Keratinocyte (primary cell): Measurements from ENCODE around the gene CRYBB1. TPM values are rescaled to one million over a fixed set of nuclear protein-coding genes. Genes with fewer than 3 reads are reported as not detected.

Experiments used
- DNase-seq: peaks from one replicate; pipeline ENCODE4 v3.0.0-alpha.2; 2011; ENCODE audit warnings: low read depth, missing footprints, low spot score
- FAIRE-seq: peaks from 2 replicates; lab custom pipeline; 2011; peaks lifted over from hg19 to GRCh38; lab: Jason Lieb, UNC
- H2AFZ ChIP-seq: 2 replicates; pipeline ENCODE4 v1.6.0; 2012; ENCODE audit warnings: low read length, control low read depth, inconsistent platforms; ENCODE audit not compliant: control insufficient read depth
- H3K27ac ChIP-seq: 2 replicates; pipeline ENCODE4 v1.5.1; 2011; ENCODE audit warnings: low read length; ENCODE audit not compliant: control insufficient read depth, insufficient read depth
- H3K27me3 ChIP-seq: 3 replicates; pipeline ENCODE4 v1.6.0; 2011; ENCODE audit warnings: low read length; ENCODE audit not compliant: control insufficient read depth, insufficient read depth; ENCODE audit errors: extremely low read depth
- H3K36me3 ChIP-seq, 2 experiments: 2 replicates in 1 of 2; 3 replicates in 1 of 2; pipeline ENCODE4 v1.5.1; 2011; ENCODE audit warnings: low read length in 2 of 2, mild to moderate bottlenecking in 1 of 2; ENCODE audit not compliant: control insufficient read depth in 2 of 2, insufficient read depth in 2 of 2; ENCODE audit errors: extremely low read depth in 1 of 2
- H3K4me1 ChIP-seq: 3 replicates; pipeline ENCODE4 v1.5.1; 2011; ENCODE audit warnings: low read length; ENCODE audit not compliant: control insufficient read depth, insufficient read depth; ENCODE audit errors: extremely low read depth
- H3K4me2 ChIP-seq: 3 replicates; pipeline ENCODE4 v1.6.0; 2011; ENCODE audit warnings: low read depth, low read length; ENCODE audit not compliant: control insufficient read depth, insufficient read depth; ENCODE audit errors: extremely low read depth
- H3K4me3 ChIP-seq, 3 experiments: fragments of 200-600 bp in 1 of 3; sonication (generic) in 1 of 3; 2 replicates in 2 of 3; 3 replicates in 1 of 3; pipeline ENCODE4 v1.5.1; 2011 to 2016; ENCODE audit warnings: low read length in 3 of 3, mild to moderate bottlenecking in 3 of 3, control low read depth in 2 of 3, inconsistent platforms in 1 of 3, low read depth in 1 of 3, mixed read lengths in 1 of 3, mixed run types in 1 of 3, moderate library complexity in 1 of 3; ENCODE audit not compliant: control insufficient read depth in 2 of 3, insufficient read depth in 2 of 3; ENCODE audit errors: extremely low read depth in 1 of 3
- H3K79me2 ChIP-seq: 2 replicates; pipeline ENCODE4 v1.6.0; 2012; ENCODE audit warnings: low read length; ENCODE audit not compliant: control insufficient read depth, insufficient read depth
- H3K9ac ChIP-seq: 3 replicates; pipeline ENCODE4 v1.6.0; 2011; ENCODE audit warnings: low read length; ENCODE audit not compliant: control insufficient read depth, insufficient read depth; ENCODE audit errors: extremely low read depth
- H3K9me1 ChIP-seq: 3 replicates; pipeline ENCODE4 v1.6.0; 2011; ENCODE audit warnings: low read length; ENCODE audit not compliant: control insufficient read depth, insufficient read depth; ENCODE audit errors: extremely low read depth
- H3K9me3 ChIP-seq: 2 replicates; pipeline ENCODE4 v1.5.1; 2012; ENCODE audit warnings: low read depth, low read length; ENCODE audit not compliant: control insufficient read depth
- H4K20me1 ChIP-seq: 3 replicates; pipeline ENCODE4 v1.6.0; 2011; ENCODE audit warnings: low read length; ENCODE audit not compliant: control insufficient read depth, insufficient read depth; ENCODE audit errors: extremely low read depth
- EZH2 ChIP-seq: IDR thresholded peaks from one replicate; pipeline ENCODE4 v1.6.1; 2012; ENCODE audit warnings: inconsistent platforms, mild to moderate bottlenecking, low read length, moderate library complexity
- dilution Hi-C: fragments of 300-500 bp; cut with MboI; formaldehyde crosslinking; loops from one replicate; pipeline ENCODE4 v1.7.0; 2020; ENCODE audit warnings: low sequenced_read_pairs; ENCODE audit not compliant: extremely low pct_ligation_motif_present
- polyA plus RNA-seq, 5 experiments: library from polyadenylated mRNA; depleted of rRNA in 3 of 5; stranded (reverse) in 3 of 5; stranded (forward) in 1 of 5; unstranded in 1 of 5; fragments of >200 nt; gene quantifications; 1 replicate in 1 of 5; 2 replicates in 3 of 5; 3 replicates in 1 of 5; pipeline versions ENCODE4 v1.2.1 to v1.2.3, GENCODE V29; 2011 to 2012; ENCODE audit warnings: missing spikeins in 2 of 5, low read depth in 1 of 5, low replicate concordance in 1 of 5
- TF ChIP-seq, protein P1 (sequence below), 3 experiments: IDR thresholded peaks in 1 of 3; conservative IDR thresholded peaks in 1 of 3; optimal IDR thresholded peaks in 1 of 3; 2 replicates in 2 of 3; 3 replicates in 1 of 3; pipeline versions ENCODE3 to v1.5.1; 2011; ENCODE audit warnings: low read length in 3 of 3, mild to moderate bottlenecking in 3 of 3, moderate library complexity in 2 of 3, control low read depth in 1 of 3, inconsistent platforms in 1 of 3; ENCODE audit not compliant: insufficient read depth in 2 of 3; ENCODE audit errors: extremely low read depth in 1 of 3

The CRYBB1 gene
- polyA plus RNA-seq, 1 donor (not counting 4 experiments of a cell fraction or from before 2014, with no cell fraction given) = not detected

DNA sequence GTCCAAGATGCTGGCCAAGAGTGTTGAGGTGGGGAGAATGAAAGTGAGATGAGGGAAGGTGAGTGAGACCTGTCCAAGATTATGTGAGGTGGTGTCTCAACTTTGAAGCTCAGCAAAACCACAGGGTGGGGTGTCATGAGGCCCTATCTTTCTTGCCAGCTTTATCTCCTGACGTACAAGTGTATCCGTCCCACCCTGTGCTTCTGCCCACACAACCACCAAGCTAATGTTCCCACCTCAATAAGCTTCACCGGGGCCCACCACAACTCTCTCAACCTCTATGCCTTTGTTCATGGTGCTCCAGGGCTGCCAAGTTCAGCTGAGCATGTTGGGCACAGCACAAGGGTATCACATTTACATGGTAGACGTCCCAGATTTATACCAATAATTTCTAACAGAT is 20.8 kb downstream of the CRYBB1 start:
- Histone ChIP-seq H3K9me3 (no peaks in the 10 kb centered on the region), H3K4me1 (peaks cover 5% of the 10 kb centered on the region), H3K79me2 (no peaks in the 10 kb centered on the region), H3K4me3 (no peak overlapping the region), H3K36me3 (no peaks in the 10 kb centered on the region), H4K20me1 (no peaks in the 10 kb centered on the region), H3K27ac (no peak overlapping the region), H3K9ac (no peak overlapping the region), H3K4me2 (no peak overlapping the region), H3K27me3 (peaks cover 6% of the 10 kb centered on the region), H3K9me1 (no peaks in the 10 kb centered on the region), H2AFZ (no peak overlapping the region)
- DNase-seq (no peak), FAIRE-seq (no peak)
- TF ChIP-seq, protein P1, sequence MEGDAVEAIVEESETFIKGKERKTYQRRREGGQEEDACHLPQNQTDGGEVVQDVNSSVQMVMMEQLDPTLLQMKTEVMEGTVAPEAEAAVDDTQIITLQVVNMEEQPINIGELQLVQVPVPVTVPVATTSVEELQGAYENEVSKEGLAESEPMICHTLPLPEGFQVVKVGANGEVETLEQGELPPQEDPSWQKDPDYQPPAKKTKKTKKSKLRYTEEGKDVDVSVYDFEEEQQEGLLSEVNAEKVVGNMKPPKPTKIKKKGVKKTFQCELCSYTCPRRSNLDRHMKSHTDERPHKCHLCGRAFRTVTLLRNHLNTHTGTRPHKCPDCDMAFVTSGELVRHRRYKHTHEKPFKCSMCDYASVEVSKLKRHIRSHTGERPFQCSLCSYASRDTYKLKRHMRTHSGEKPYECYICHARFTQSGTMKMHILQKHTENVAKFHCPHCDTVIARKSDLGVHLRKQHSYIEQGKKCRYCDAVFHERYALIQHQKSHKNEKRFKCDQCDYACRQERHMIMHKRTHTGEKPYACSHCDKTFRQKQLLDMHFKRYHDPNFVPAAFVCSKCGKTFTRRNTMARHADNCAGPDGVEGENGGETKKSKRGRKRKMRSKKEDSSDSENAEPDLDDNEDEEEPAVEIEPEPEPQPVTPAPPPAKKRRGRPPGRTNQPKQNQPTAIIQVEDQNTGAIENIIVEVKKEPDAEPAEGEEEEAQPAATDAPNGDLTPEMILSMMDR (optimal IDR thresholded peaks at IDR 0.05 in 1 of 3, IDR thresholded peaks at IDR 0.05 in 1 of 3, conservative IDR thresholded peaks at IDR 0.05 in 1 of 3; ENCODE audit: extremely low read depth in 1 of 3, insufficient read depth in 2 of 3, low read length in 3 of 3) = no peak
- dilution Hi-C loops = no loop called here

DNA sequence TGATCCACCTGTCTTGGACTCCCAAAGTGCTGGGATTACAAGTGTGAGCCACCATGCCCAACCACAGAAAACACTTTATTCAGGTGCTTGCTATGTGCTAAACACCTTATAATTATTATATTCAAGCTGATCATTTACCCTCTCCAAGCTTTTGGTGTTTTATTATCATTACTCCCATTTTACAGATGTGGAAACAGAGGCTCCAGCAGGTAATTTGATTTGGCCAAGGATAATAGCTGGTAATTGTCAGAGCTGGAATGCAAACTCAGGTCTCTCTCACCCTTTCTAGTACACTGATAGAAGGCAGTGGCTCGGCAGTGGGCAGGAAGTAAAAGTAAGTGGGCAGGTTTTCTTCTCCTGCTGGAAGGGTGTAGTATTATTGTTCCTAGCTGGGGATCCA is 24.1 kb downstream of the CRYBB1 start:
- no peaks in the 10 kb centered on the region for H3K9me1 ChIP-seq
- peaks cover 6% of the 10 kb centered on the region for H3K27me3 ChIP-seq
- H3K9me3 ChIP-seq = no peaks in the 10 kb centered on the region
- FAIRE-seq = no peak
- peaks cover 6% of the 10 kb centered on the region for H3K79me2 ChIP-seq
- no peak for TF ChIP-seq EZH2
- TF ChIP-seq, protein P1 (optimal IDR thresholded peaks at IDR 0.05 in 1 of 3, IDR thresholded peaks at IDR 0.05 in 1 of 3, conservative IDR thresholded peaks at IDR 0.05 in 1 of 3; ENCODE audit: extremely low read depth in 1 of 3, insufficient read depth in 2 of 3, low read length in 3 of 3) = no peak
- dilution Hi-C loops = no loop called here
- no peak overlapping the region for H3K4me3 ChIP-seq
- no peaks in the 10 kb centered on the region for H3K36me3 ChIP-seq
- no peak overlapping the region for H3K9ac ChIP-seq
- no peak for DNase-seq
- no peak overlapping the region for H3K27ac ChIP-seq
- H4K20me1 ChIP-seq = no peaks in the 10 kb centered on the region
- no peak overlapping the region for H2AFZ ChIP-seq
- no peak overlapping the region for H3K4me2 ChIP-seq
- peaks cover 11% of the 10 kb centered on the region for H3K4me1 ChIP-seq
